GM18498 (cell line): ENCODE measurements around the gene SCGB1C1.
"Not testable (repeated sequence)": the region's sequence is repeated elsewhere in the genome, so short reads cannot be mapped to it uniquely, and the experiment has no call there.

Experiments used
- ATAC-seq: cut with Tn5 transposase; IDR thresholded peaks from one replicate; pipeline ENCODE4 v1.9.1; 2021; ENCODE audit warnings: mild to moderate bottlenecking, moderate library complexity; ENCODE audit not compliant: unreplicated experiment

The SCGB1C1 gene

GRCh38 chr11:192674-193128 lies at the start of gene SCGB1C1:
TSS of gene SCGB1C1 (plus strand) at chr11:193078. CDS start at chr11:193100, 22 bp downstream.
- not testable (repeated sequence) for ATAC-seq

GRCh38 chr11:180242-180641 lies 12.6 kb upstream of the SCGB1C1 start:
- ATAC-seq: not testable (repeated sequence)

- ATAC-seq: peak; percentile 23
Measured at GRCh38 chr11:189200-189783, 3.6 kb upstream of the SCGB1C1 start.

- ATAC-seq: peak; percentile 80
Measured at GRCh38 chr11:189843-190311, 3.0 kb upstream of the SCGB1C1 start.

- ATAC-seq: not testable (repeated sequence)
Measured at GRCh38 chr11:190546-190945, 2.3 kb upstream of the SCGB1C1 start.

GRCh38 chr11:191490-192478 lies 1.1 kb upstream of the SCGB1C1 start:
- not testable (repeated sequence) for ATAC-seq

GRCh38 chr11:193481-193880 lies 603 bp downstream of the SCGB1C1 start:
- ATAC-seq: not testable (repeated sequence)

GRCh38 chr11:196786-197731 lies 4.2 kb downstream of the SCGB1C1 start:
- no peak for ATAC-seq

GRCh38 chr11:197741-198235 lies 4.9 kb downstream of the SCGB1C1 start:
- ATAC-seq: no peak

GRCh38 chr11:198236-198806 lies 5.4 kb downstream of the SCGB1C1 start:
- ATAC-seq: no peak

GRCh38 chr11:199004-199581 lies 6.2 kb downstream of the SCGB1C1 start:
- ATAC-seq: no peak

GRCh38 chr11:199782-200181 lies 6.9 kb downstream of the SCGB1C1 start:
- ATAC-seq: no peak

GRCh38 chr11:200224-201003 lies 7.5 kb downstream of the SCGB1C1 start:
- ATAC-seq: no peak

- no peak for ATAC-seq
Measured at GRCh38 chr11:201966-202365, 9.1 kb downstream of the SCGB1C1 start.

- no peak for ATAC-seq
Measured at GRCh38 chr11:202490-202889, 9.6 kb downstream of the SCGB1C1 start.

GRCh38 chr11:203056-203944 lies 10.4 kb downstream of the SCGB1C1 start:
- ATAC-seq: no peak

- ATAC-seq: no peak
Measured at GRCh38 chr11:203945-204586, 11.2 kb downstream of the SCGB1C1 start.
